WTC11 (cell line): ENCODE measurements around the gene CFAP99. TPM values are rescaled to one million over a fixed set of nuclear protein-coding genes. Genes with fewer than 3 reads are reported as not detected.

Source experiments
- ATAC-seq: fragments of 200-7000 bp; cut with Tn5 transposase; 2 replicates; pipeline ENCODE4 v1.10.0; 2021; ENCODE audit warnings: mild to moderate bottlenecking, moderate library complexity
- CTCF ChIA-PET: fragments of 300-600 bp; sonication (Branson Sonifier 250); formaldehyde crosslinking; loops from one replicate; lab custom pipeline; 2021; ENCODE audit warnings: antibody characterized with exemption; lab: Charles Lee
- POLR2A ChIA-PET: fragments of 350-600 bp; sonication (Branson Sonifier 250); formaldehyde crosslinking; loops from one replicate; lab custom pipeline; 2021; ENCODE audit warnings: antibody characterized with exemption; lab: Charles Lee
- DNase-seq: peaks from one replicate; pipeline ENCODE4 v3.0.0; 2021; ENCODE audit warnings: low spot score
- H3K27ac Mint-ChIP-seq: 2 replicates; pipeline ENCODE4 v1.8.0; 2021; ENCODE audit warnings: mixed read lengths
- H3K27me3 Mint-ChIP-seq: 2 replicates; pipeline ENCODE4 v1.8.0; 2021; ENCODE audit warnings: low read depth, mild to moderate bottlenecking, moderate library complexity, mixed read lengths
- H3K36me3 Mint-ChIP-seq: 2 replicates; pipeline ENCODE4 v1.8.0; 2021; ENCODE audit warnings: mixed read lengths
- H3K4me1 Mint-ChIP-seq: 2 replicates; pipeline ENCODE4 v1.8.0; 2022; ENCODE audit warnings: mixed read lengths
- H3K4me3 Mint-ChIP-seq: 2 replicates; pipeline ENCODE4 v1.8.0; 2021; ENCODE audit warnings: mild to moderate bottlenecking, moderate library complexity, mixed read lengths
- H3K9me3 Mint-ChIP-seq: 2 replicates; pipeline ENCODE4 v1.8.0; 2021; ENCODE audit warnings: mixed read lengths
- CREB1 ChIP-seq: sonication (generic); formaldehyde crosslinking; IDR thresholded peaks from 2 replicates; pipeline ENCODE4 v1.8.0; 2023; ENCODE audit warnings: mild to moderate bottlenecking, missing genetic modification reagents
- FOXP1 ChIP-seq: sonication (generic); formaldehyde crosslinking; IDR thresholded peaks from 2 replicates; pipeline ENCODE4 v1.8.0; 2022; ENCODE audit warnings: missing genetic modification reagents, mild to moderate bottlenecking, moderate library complexity, borderline replicate concordance
- GRHL2 ChIP-seq: fragments of 250-450 bp; sonication (Bioruptor Pico); IDR thresholded peaks from 2 replicates; pipeline ENCODE4 v1.8.0; 2022; ENCODE audit warnings: mild to moderate bottlenecking, moderate library complexity; ENCODE audit not compliant: insufficient replicate concordance, severe bottlenecking
- GTF2I ChIP-seq: fragments of 250-450 bp; sonication (Bioruptor Pico); conservative IDR thresholded peaks from 2 replicates; pipeline ENCODE4 v1.4.0; 2021; ENCODE audit warnings: mild to moderate bottlenecking
- NFYB ChIP-seq: sonication (generic); formaldehyde crosslinking; conservative IDR thresholded peaks from 2 replicates; pipeline ENCODE4 v1.8.0; 2022; ENCODE audit warnings: low read depth, missing genetic modification reagents
- ZNF121 ChIP-seq: sonication (generic); formaldehyde crosslinking; IDR thresholded peaks from 2 replicates; pipeline ENCODE4 v1.8.0; 2023; ENCODE audit warnings: missing genetic modification reagents
- ZNF219 ChIP-seq: sonication (generic); formaldehyde crosslinking; IDR thresholded peaks from 2 replicates; pipeline ENCODE4 v1.8.0; 2023; ENCODE audit warnings: missing genetic modification reagents, mild to moderate bottlenecking, borderline replicate concordance
- ZNF317 ChIP-seq: sonication (generic); formaldehyde crosslinking; IDR thresholded peaks from 2 replicates; pipeline ENCODE4 v1.8.1; 2023; ENCODE audit warnings: low read depth, mild to moderate bottlenecking, moderate library complexity, missing genetic modification reagents, borderline replicate concordance
- ZNF671 ChIP-seq: fragments of 250-450 bp; sonication (Bioruptor Pico); IDR thresholded peaks from 2 replicates; pipeline ENCODE4 v1.8.0; 2021; ENCODE audit warnings: mild to moderate bottlenecking
- total RNA-seq: library from RNA; stranded (reverse); gene quantifications from 3 replicates; pipeline ENCODE4 v1.2.3, GENCODE V29; 2021
- TF ChIP-seq, protein P1 (sequence below): sonication (generic); formaldehyde crosslinking; IDR thresholded peaks from 2 replicates; pipeline ENCODE4 v1.8.1; 2022; ENCODE audit warnings: mild to moderate bottlenecking, missing genetic modification reagents, moderate library complexity, borderline replicate concordance
- TF ChIP-seq, protein P2 (sequence below): fragments of 250-450 bp; sonication (Bioruptor Pico); IDR thresholded peaks from 2 replicates; pipeline ENCODE4 v1.8.0; 2021; ENCODE audit warnings: mild to moderate bottlenecking
- TF ChIP-seq, protein P3 (sequence below): sonication (generic); formaldehyde crosslinking; IDR thresholded peaks from 2 replicates; pipeline ENCODE4 v1.8.0; 2022; ENCODE audit warnings: mild to moderate bottlenecking, missing genetic modification reagents
- TF ChIP-seq, protein P4 (sequence below): sonication (generic); formaldehyde crosslinking; IDR thresholded peaks from 2 replicates; pipeline ENCODE4 v1.8.0; 2022; ENCODE audit warnings: missing genetic modification reagents
- TF ChIP-seq, protein P5 (sequence below): sonication (generic); formaldehyde crosslinking; conservative IDR thresholded peaks from 2 replicates; pipeline ENCODE4 v1.8.1; 2022; ENCODE audit warnings: mild to moderate bottlenecking, missing genetic modification reagents
- TF ChIP-seq, protein P6 (sequence below): fragments of 250-450 bp; sonication (Bioruptor Pico); IDR thresholded peaks from 2 replicates; pipeline ENCODE4 v1.9.0; 2021; ENCODE audit warnings: mild to moderate bottlenecking
- TF ChIP-seq, protein P7 (sequence below): fragments of 250-450 bp; sonication (Bioruptor Pico); conservative IDR thresholded peaks from 2 replicates; pipeline ENCODE4 v1.9.0; 2021; ENCODE audit warnings: mild to moderate bottlenecking
- TF ChIP-seq, protein P8 (sequence below): sonication (generic); formaldehyde crosslinking; IDR thresholded peaks from 2 replicates; pipeline ENCODE4 v1.8.1; 2023; ENCODE audit warnings: mild to moderate bottlenecking, missing genetic modification reagents

Gene CFAP99
- total RNA-seq, 1 experiment from 2014 or later: not detected

DNA sequence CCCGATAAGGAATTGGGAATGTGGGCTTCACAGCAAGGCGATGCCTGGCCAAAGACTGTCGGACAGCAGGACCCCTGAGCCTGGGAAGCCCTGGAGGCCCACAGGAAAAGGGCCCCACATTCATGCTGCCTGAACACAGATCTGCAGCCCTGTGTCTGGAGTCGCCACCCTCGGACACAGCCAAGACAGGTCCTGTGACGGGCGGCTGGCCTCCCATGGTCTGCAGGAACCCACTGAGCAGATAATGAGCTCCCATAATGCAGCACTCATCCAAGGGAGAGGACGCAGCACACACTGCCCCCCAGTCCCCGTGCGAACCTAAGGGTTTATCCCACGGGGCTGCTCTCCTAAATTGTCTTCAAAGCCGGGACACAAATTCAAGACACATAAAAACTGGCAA, 30.9 kb upstream of the CFAP99 start:
- Mint-ChIP-seq H3K27me3 (no peaks in the 10 kb centered on the region; the same call in 1 of the 2 replicates), H3K4me1 (peaks cover 37% of the 10 kb centered on the region), H3K4me3 (no peak overlapping the region), H3K27ac (no peak overlapping the region), H3K9me3 (no peaks in the 10 kb centered on the region), H3K36me3 (no peaks in the 10 kb centered on the region)
- TF ChIP-seq, protein P1, sequence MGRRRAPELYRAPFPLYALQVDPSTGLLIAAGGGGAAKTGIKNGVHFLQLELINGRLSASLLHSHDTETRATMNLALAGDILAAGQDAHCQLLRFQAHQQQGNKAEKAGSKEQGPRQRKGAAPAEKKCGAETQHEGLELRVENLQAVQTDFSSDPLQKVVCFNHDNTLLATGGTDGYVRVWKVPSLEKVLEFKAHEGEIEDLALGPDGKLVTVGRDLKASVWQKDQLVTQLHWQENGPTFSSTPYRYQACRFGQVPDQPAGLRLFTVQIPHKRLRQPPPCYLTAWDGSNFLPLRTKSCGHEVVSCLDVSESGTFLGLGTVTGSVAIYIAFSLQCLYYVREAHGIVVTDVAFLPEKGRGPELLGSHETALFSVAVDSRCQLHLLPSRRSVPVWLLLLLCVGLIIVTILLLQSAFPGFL (CRISPR knock-in tag): no peak
- no peak for TF ChIP-seq ZNF317 (CRISPR knock-in tag)
- TF ChIP-seq, protein P2, sequence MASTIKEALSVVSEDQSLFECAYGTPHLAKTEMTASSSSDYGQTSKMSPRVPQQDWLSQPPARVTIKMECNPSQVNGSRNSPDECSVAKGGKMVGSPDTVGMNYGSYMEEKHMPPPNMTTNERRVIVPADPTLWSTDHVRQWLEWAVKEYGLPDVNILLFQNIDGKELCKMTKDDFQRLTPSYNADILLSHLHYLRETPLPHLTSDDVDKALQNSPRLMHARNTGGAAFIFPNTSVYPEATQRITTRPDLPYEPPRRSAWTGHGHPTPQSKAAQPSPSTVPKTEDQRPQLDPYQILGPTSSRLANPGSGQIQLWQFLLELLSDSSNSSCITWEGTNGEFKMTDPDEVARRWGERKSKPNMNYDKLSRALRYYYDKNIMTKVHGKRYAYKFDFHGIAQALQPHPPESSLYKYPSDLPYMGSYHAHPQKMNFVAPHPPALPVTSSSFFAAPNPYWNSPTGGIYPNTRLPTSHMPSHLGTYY (CRISPR knock-in tag): no peak
- TF ChIP-seq, protein P3, sequence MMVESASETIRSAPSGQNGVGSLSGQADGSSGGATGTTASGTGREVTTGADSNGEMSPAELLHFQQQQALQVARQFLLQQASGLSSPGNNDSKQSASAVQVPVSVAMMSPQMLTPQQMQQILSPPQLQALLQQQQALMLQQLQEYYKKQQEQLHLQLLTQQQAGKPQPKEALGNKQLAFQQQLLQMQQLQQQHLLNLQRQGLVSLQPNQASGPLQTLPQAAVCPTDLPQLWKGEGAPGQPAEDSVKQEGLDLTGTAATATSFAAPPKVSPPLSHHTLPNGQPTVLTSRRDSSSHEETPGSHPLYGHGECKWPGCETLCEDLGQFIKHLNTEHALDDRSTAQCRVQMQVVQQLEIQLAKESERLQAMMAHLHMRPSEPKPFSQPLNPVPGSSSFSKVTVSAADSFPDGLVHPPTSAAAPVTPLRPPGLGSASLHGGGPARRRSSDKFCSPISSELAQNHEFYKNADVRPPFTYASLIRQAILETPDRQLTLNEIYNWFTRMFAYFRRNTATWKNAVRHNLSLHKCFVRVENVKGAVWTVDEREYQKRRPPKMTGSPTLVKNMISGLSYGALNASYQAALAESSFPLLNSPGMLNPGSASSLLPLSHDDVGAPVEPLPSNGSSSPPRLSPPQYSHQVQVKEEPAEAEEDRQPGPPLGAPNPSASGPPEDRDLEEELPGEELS (CRISPR knock-in tag): no peak
- TF ChIP-seq, protein P4, sequence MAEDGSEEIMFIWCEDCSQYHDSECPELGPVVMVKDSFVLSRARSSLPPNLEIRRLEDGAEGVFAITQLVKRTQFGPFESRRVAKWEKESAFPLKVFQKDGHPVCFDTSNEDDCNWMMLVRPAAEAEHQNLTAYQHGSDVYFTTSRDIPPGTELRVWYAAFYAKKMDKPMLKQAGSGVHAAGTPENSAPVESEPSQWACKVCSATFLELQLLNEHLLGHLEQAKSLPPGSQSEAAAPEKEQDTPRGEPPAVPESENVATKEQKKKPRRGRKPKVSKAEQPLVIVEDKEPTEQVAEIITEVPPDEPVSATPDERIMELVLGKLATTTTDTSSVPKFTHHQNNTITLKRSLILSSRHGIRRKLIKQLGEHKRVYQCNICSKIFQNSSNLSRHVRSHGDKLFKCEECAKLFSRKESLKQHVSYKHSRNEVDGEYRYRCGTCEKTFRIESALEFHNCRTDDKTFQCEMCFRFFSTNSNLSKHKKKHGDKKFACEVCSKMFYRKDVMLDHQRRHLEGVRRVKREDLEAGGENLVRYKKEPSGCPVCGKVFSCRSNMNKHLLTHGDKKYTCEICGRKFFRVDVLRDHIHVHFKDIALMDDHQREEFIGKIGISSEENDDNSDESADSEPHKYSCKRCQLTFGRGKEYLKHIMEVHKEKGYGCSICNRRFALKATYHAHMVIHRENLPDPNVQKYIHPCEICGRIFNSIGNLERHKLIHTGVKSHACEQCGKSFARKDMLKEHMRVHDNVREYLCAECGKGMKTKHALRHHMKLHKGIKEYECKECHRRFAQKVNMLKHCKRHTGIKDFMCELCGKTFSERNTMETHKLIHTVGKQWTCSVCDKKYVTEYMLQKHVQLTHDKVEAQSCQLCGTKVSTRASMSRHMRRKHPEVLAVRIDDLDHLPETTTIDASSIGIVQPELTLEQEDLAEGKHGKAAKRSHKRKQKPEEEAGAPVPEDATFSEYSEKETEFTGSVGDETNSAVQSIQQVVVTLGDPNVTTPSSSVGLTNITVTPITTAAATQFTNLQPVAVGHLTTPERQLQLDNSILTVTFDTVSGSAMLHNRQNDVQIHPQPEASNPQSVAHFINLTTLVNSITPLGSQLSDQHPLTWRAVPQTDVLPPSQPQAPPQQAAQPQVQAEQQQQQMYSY (CRISPR knock-in tag): no peak
- no peak for TF ChIP-seq ZNF671 (CRISPR knock-in tag)
- no peak for TF ChIP-seq ZNF219 (CRISPR knock-in tag)
- no peak for TF ChIP-seq ZNF121 (CRISPR knock-in tag)
- TF ChIP-seq, protein P5, sequence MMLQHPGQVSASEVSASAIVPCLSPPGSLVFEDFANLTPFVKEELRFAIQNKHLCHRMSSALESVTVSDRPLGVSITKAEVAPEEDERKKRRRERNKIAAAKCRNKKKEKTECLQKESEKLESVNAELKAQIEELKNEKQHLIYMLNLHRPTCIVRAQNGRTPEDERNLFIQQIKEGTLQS (CRISPR knock-in tag): no peak
- TF ChIP-seq GRHL2 (CRISPR knock-in tag): no peak
- TF ChIP-seq GTF2I (CRISPR knock-in tag): no peak
- TF ChIP-seq, protein P6, sequence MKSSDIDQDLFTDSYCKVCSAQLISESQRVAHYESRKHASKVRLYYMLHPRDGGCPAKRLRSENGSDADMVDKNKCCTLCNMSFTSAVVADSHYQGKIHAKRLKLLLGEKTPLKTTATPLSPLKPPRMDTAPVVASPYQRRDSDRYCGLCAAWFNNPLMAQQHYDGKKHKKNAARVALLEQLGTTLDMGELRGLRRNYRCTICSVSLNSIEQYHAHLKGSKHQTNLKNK: no peak
- DNase-seq (no peak), ATAC-seq (no peak)
- CTCF ChIA-PET: interaction anchor here (0.9 to 1.7 kb wide), 5 partner anchors 14 to 118 kb away, joined by 3 to 4 read pairs (median 3); partner anchors contain the start of gene CFAP99
- POLR2A ChIA-PET: no interaction called here

DNA sequence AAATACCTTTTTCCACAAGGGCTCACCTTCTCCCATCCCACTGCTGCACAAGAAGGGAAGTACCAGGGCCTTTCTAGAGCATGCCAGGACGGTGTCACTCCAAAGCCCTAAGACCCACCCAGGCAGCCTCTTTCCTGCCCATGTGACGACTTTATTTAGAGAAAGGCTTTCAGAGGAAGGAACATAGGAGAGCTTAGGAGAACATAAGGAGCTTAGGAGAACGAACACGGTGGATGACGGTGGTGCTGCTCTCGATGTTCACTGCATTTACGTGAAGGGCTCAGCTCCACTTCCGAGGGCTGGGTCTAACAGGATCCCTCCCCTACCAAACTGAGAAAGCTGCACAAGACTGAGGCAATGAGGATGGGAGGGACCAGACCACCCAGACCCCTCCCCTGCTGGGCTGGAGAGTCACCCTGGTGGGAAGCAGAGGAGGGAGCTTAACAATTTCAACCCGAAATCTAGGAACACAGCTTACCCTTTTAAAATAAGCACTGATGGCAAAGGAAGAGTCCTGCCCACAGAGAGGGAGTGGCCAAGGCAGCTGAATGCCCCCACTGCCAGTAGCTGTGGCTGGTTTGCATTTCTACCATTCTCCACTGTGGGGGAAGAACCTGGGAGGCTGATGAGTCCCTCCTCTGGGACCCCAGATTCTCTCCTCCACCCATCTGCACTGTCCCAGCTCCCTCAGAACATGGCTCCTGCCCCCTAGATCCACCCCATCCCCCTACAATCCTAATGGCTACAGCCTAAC, 30.1 kb upstream of the CFAP99 start:
- CTCF ChIA-PET: interaction anchor here (0.9 to 1.7 kb wide), 5 partner anchors 14 to 119 kb away, joined by 3 to 4 read pairs (median 3); partner anchors contain the start of gene CFAP99
- Mint-ChIP-seq H3K27ac (no peak overlapping the region), H3K4me1 (peaks cover 45% of the 10 kb centered on the region), H3K9me3 (no peaks in the 10 kb centered on the region), H3K27me3 (no peaks in the 10 kb centered on the region; the same call in 1 of the 2 replicates), H3K4me3 (no peak overlapping the region), H3K36me3 (no peaks in the 10 kb centered on the region)
- no peak for DNase-seq
- ATAC-seq: no peak
- POLR2A ChIA-PET: no interaction called here
- TF ChIP-seq, protein P7, sequence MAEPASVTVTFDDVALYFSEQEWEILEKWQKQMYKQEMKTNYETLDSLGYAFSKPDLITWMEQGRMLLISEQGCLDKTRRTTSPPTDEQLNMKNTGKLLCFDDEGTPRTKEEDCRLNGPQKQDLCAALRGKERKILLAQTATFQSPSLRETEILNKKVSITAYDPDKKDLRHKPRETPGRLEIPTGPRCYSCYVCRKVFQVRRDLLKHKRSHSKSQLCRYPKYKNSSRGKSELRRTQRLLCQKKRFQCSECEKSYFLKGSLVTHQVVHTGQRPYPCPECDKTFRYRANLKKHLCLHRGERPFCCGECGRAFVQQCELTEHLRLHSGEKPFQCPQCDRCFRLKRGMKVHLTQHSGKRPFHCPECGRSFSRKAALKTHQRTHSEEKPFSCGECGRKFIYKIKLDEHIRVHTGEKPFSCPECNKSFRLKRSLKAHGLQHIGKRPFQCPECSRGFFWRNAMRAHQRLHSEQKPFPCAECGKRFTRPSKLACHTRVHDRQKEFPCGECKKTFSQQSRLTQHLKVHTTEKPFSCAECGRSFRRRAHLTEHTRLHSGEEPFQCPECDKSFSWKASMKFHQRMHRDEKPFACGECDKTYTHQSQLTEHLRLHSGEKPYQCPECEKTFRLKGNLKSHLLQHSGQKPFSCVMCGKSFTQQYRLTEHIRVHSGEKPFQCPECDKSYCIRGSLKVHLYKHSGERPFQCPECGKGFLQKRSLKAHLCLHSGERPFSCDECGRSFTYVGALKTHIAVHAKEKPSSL (CRISPR knock-in tag): no peak
- TF ChIP-seq, protein P8, sequence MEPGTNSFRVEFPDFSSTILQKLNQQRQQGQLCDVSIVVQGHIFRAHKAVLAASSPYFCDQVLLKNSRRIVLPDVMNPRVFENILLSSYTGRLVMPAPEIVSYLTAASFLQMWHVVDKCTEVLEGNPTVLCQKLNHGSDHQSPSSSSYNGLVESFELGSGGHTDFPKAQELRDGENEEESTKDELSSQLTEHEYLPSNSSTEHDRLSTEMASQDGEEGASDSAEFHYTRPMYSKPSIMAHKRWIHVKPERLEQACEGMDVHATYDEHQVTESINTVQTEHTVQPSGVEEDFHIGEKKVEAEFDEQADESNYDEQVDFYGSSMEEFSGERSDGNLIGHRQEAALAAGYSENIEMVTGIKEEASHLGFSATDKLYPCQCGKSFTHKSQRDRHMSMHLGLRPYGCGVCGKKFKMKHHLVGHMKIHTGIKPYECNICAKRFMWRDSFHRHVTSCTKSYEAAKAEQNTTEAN (CRISPR knock-in tag): no peak
- no peak for TF ChIP-seq CREB1 (CRISPR knock-in tag)
- TF ChIP-seq NFYB (CRISPR knock-in tag): no peak
- TF ChIP-seq FOXP1 (CRISPR knock-in tag): no peak
